Gastrocnemius medialis (tissue), 4 donors: Measurements from ENCODE around the gene SVOP. TPM values are rescaled to one million over a fixed set of nuclear protein-coding genes. Genes with fewer than 3 reads are reported as not detected.

Source experiments
- ATAC-seq, 2 donors: fragments of 150-250 bp; one replicate each; pipeline ENCODE4 v1.9.1; 2016
- DNase-seq, 2 donors: peaks; one replicate each; pipeline ENCODE4 v3.0.0-alpha.2; 2019
- H3K27ac ChIP-seq, 4 donors: fragments of 200-600 bp; sonication (generic); 1 replicate in 1 of 4; 2 replicates in 3 of 4; pipeline ENCODE4 v1.5.1; 2016 to 2018; ENCODE audit warnings: mild to moderate bottlenecking in 2 of 4, moderate library complexity in 1 of 4
- H3K27me3 ChIP-seq, 3 donors: fragments of 200-600 bp; sonication (generic) in 2 of 3; 1 replicate in 1 of 3; 2 replicates in 2 of 3; pipeline versions ENCODE4 v1.5.1 to v1.6.0; 2016 to 2019; ENCODE audit warnings: mild to moderate bottlenecking in 1 of 3, moderate library complexity in 1 of 3
- H3K36me3 ChIP-seq, 2 donors: fragments of 200-600 bp; sonication (generic) in 1 of 2; one replicate each; pipeline ENCODE4 v1.5.1; 2017 to 2018
- H3K4me1 ChIP-seq, 2 donors: fragments of 200-600 bp; sonication (generic) in 1 of 2; one replicate each; pipeline ENCODE4 v1.5.1; 2016 to 2017; ENCODE audit warnings: mild to moderate bottlenecking in 2 of 2
- H3K4me3 ChIP-seq, 4 donors: fragments of 200-600 bp; sonication (generic) in 3 of 4; 1 replicate in 1 of 4; 2 replicates in 3 of 4; pipeline ENCODE4 v1.5.1; 2016 to 2019; ENCODE audit warnings: mild to moderate bottlenecking in 2 of 4
- H3K9me3 ChIP-seq, 3 donors: fragments of 200-600 bp; sonication (generic) in 2 of 3; 1 replicate in 1 of 3; 2 replicates in 2 of 3; pipeline ENCODE4 v1.5.1; 2016 to 2019
- POLR2A ChIP-seq, 2 donors: fragments of 450-650 bp; IDR thresholded peaks; one replicate each; pipeline ENCODE4 v1.6.1; 2017; ENCODE audit warnings: antibody characterized with exemption in 2 of 2, mild to moderate bottlenecking in 2 of 2, moderate library complexity in 2 of 2
- in situ Hi-C, 4 donors: fragments of 200-750 bp; cut with MboI; loops; one replicate each; pipeline versions ENCODE4 v1.15.0 to v1.8.0; 2017; ENCODE audit warnings: low sequenced_read_pairs in 4 of 4
- intact Hi-C: fragments of 100-400 bp; cut with DNase I; formaldehyde crosslinking; loops from one replicate; pipeline ENCODE4 v1.15.1; 2023; ENCODE audit warnings: low total_unique reads
- total RNA-seq, 4 donors: library from RNA; depleted of rRNA; stranded (reverse); fragments of >200 nt; gene quantifications; one replicate each; pipeline versions ENCODE4 v1.1.0 to v1.2.3, GENCODE V29; 2016
- TF ChIP-seq, protein P1 (sequence below), 5 experiments: fragments of 450-650 bp in 3 of 5; fragments of 200-600 bp in 2 of 5; sonication (generic) in 2 of 5; IDR thresholded peaks in 4 of 5; conservative IDR thresholded peaks in 1 of 5; 1 replicate in 4 of 5; 2 replicates in 1 of 5; pipeline ENCODE4 v1.5.1; 2016 to 2019; ENCODE audit warnings: antibody characterized with exemption in 5 of 5, mild to moderate bottlenecking in 3 of 5, moderate library complexity in 3 of 5

SVOP gene
- total RNA-seq, 4 donors from 2014 or later, result 0.03 TPM; not detected in 3

- Histone ChIP-seq H3K27ac (no peak overlapping the region), H3K36me3 (no peaks in the 10 kb centered on the region), H3K4me3 (no peak overlapping the region), H3K4me1 (no peaks in the 10 kb centered on the region), H3K27me3 (no peaks in the 10 kb centered on the region), H3K9me3 (no peaks in the 10 kb centered on the region)
- in situ Hi-C loops (no loop called here), intact Hi-C loops (no loop called here)
- TF ChIP-seq POLR2A (IDR thresholded peaks at IDR 0.05), result no peak
- TF ChIP-seq, protein P1, sequence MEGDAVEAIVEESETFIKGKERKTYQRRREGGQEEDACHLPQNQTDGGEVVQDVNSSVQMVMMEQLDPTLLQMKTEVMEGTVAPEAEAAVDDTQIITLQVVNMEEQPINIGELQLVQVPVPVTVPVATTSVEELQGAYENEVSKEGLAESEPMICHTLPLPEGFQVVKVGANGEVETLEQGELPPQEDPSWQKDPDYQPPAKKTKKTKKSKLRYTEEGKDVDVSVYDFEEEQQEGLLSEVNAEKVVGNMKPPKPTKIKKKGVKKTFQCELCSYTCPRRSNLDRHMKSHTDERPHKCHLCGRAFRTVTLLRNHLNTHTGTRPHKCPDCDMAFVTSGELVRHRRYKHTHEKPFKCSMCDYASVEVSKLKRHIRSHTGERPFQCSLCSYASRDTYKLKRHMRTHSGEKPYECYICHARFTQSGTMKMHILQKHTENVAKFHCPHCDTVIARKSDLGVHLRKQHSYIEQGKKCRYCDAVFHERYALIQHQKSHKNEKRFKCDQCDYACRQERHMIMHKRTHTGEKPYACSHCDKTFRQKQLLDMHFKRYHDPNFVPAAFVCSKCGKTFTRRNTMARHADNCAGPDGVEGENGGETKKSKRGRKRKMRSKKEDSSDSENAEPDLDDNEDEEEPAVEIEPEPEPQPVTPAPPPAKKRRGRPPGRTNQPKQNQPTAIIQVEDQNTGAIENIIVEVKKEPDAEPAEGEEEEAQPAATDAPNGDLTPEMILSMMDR (IDR thresholded peaks at IDR 0.05 in 4 of 5, conservative IDR thresholded peaks at IDR 0.05 in 1 of 5), result no peak
- DNase-seq (no peak), ATAC-seq (no peak)
These were observed 3.9 kb downstream of the SVOP start for GRCh38 chr12:109016978-109017377.

- in situ Hi-C loops (no loop called here), intact Hi-C loops (no loop called here)
- no peaks in the 10 kb centered on the region for H3K36me3 ChIP-seq
- H3K27me3 ChIP-seq, result no peaks in the 10 kb centered on the region
- TF ChIP-seq POLR2A (IDR thresholded peaks at IDR 0.05), result no peak
- TF ChIP-seq, protein P1 (IDR thresholded peaks at IDR 0.05 in 4 of 5, conservative IDR thresholded peaks at IDR 0.05 in 1 of 5), result no peak
- no peak overlapping the region for H3K27ac ChIP-seq
- no peaks in the 10 kb centered on the region for H3K4me1 ChIP-seq
- ATAC-seq (no peak), DNase-seq (no peak)
- H3K9me3 ChIP-seq, result no peaks in the 10 kb centered on the region
- H3K4me3 ChIP-seq, result no peak overlapping the region
These were observed 4.9 kb downstream of the SVOP start for GRCh38 chr12:109016016-109016415.

DNA sequence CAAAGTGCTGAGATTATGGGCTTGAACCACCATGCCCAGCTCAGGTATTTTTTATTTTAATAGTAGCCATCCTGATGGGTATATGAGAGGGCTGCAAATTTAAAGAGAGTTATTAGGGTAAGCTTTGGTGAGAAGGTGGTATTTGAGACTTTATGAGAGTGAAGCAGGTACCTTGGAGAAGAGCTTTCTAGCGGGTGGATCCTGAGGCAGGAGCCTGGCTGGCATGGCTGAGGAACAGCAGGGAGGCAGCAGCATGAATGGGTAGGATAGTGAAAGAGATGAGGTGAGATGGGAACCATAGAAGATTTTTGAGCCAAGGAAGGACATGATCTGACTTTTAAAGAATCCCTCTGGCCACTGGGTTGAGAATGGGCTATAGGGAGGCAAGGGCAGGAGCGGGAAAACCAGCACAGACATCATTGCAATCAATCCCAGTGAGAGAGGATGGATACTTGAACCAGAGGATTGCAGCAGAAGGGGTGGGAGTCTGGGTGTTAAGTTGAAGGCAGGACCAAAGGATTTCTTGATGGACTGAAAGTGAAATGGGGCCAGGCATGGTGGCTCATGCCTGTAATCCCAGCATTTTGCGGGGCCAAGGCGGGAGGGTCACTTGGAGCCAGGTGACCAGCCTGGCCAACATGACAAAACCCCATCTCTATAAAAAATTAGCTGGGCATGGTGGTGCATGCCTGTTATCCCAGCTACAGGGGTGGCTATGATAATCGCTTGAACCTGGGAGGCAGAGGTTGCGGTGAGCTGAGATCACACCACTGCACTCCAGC, 5.7 kb downstream of the SVOP start:
- in situ Hi-C loops, result no loop called here
- no peak overlapping the region for H3K4me3 ChIP-seq
- H3K4me1 ChIP-seq, result no peaks in the 10 kb centered on the region
- no peak for ATAC-seq
- H3K27me3 ChIP-seq, result no peaks in the 10 kb centered on the region
- intact Hi-C loops, result no loop called here
- no peak overlapping the region for H3K27ac ChIP-seq
- H3K9me3 ChIP-seq, result no peaks in the 10 kb centered on the region
- DNase-seq, result no peak
- TF ChIP-seq, protein P1 (IDR thresholded peaks at IDR 0.05 in 4 of 5, conservative IDR thresholded peaks at IDR 0.05 in 1 of 5), result no peak
- no peak for TF ChIP-seq POLR2A (IDR thresholded peaks at IDR 0.05)
- H3K36me3 ChIP-seq, result no peaks in the 10 kb centered on the region

- H3K27ac ChIP-seq, result no peak overlapping the region
- H3K36me3 ChIP-seq, result no peaks in the 10 kb centered on the region
- DNase-seq (no peak), ATAC-seq (no peak)
- in situ Hi-C loops, result no loop called here
- H3K9me3 ChIP-seq, result no peaks in the 10 kb centered on the region
- H3K27me3 ChIP-seq, result no peaks in the 10 kb centered on the region
- no peaks in the 10 kb centered on the region for H3K4me1 ChIP-seq
- H3K4me3 ChIP-seq, result no peak overlapping the region
- intact Hi-C loops, result no loop called here
- TF ChIP-seq, protein P1 (IDR thresholded peaks at IDR 0.05 in 4 of 5, conservative IDR thresholded peaks at IDR 0.05 in 1 of 5), result no peak
- TF ChIP-seq POLR2A (IDR thresholded peaks at IDR 0.05), result no peak
These were observed 10.6 kb downstream of the SVOP start for GRCh38 chr12:109010259-109010658.
